OCI-LY3 (cell line): ENCODE measurements around the gene CCDC178.

Experiments used
- H2AFZ ChIP-seq: fragments of 200-600, 300-600 bp; shearing (Covaris generic); 2 replicates; pipeline ENCODE4 v1.6.0; 2014; ENCODE audit warnings: antibody characterized with exemption, low read depth, low read length
- H3K27ac ChIP-seq: fragments of 200-600, 300-600 bp; sonication (generic); 2 replicates; pipeline ENCODE4 v1.5.1; 2014; ENCODE audit warnings: mild to moderate bottlenecking, low read length, moderate library complexity, mixed read lengths
- H3K27me3 ChIP-seq: fragments of 200-600, 300-600 bp; sonication (generic); 2 replicates; pipeline ENCODE4 v1.6.1; 2014; ENCODE audit warnings: low read depth, low read length, mixed read lengths
- H3K36me3 ChIP-seq: fragments of 200-600, 300-600 bp; sonication (generic); replicated peaks from 2 replicates; pipeline ENCODE3; 2014; ENCODE audit warnings: low read depth, low read length, mixed read lengths
- H3K4me1 ChIP-seq: fragments of 300-600, 200-600 bp; sonication (generic); 2 replicates; pipeline ENCODE4 v1.6.1; 2014; ENCODE audit warnings: low read length, mixed read lengths
- H3K4me2 ChIP-seq: fragments of 200-600, 300-600 bp; sonication (generic); 2 replicates; pipeline ENCODE4 v1.6.1; 2014; ENCODE audit warnings: low read length, mixed read lengths
- H3K4me3 ChIP-seq: fragments of 300-600, 200-600 bp; sonication (generic); 2 replicates; pipeline ENCODE4 v1.5.1; 2014; ENCODE audit warnings: antibody characterized with exemption, mild to moderate bottlenecking, low read length, moderate library complexity
- H3K79me2 ChIP-seq: fragments of 300-600, 200-600 bp; shearing (Covaris generic); 2 replicates; pipeline ENCODE4 v1.6.1; 2014; ENCODE audit warnings: mild to moderate bottlenecking, low read length, mixed read lengths
- H3K9ac ChIP-seq: fragments of 300-600, 200-600 bp; shearing (Covaris generic); 2 replicates; pipeline ENCODE4 v1.6.0; 2014; ENCODE audit warnings: mild to moderate bottlenecking, low read length, moderate library complexity
- H3K9me3 ChIP-seq: fragments of 200-600, 300-600 bp; shearing (Covaris generic); 2 replicates; pipeline ENCODE4 v1.6.1; 2014; ENCODE audit warnings: low read length, mixed read lengths; ENCODE audit not compliant: insufficient read depth
- H4K20me1 ChIP-seq: fragments of 200-600, 300-600 bp; sonication (generic); 2 replicates; pipeline ENCODE4 v1.6.1; 2016; ENCODE audit warnings: low read length, mixed read lengths; ENCODE audit not compliant: insufficient read depth
- CTCF ChIP-seq: fragments of 200-600, 300-600 bp; sonication (generic); IDR thresholded peaks from 2 replicates; pipeline ENCODE4 v1.5.1; 2014; ENCODE audit warnings: antibody characterized with exemption, low read length, low read depth
- EZH2phosphoT487 ChIP-seq: fragments of 200-600 bp; shearing (Covaris generic); IDR thresholded peaks from 2 replicates; pipeline ENCODE4 v1.6.1; 2018; ENCODE audit warnings: antibody characterized with exemption, mixed run types, low read depth

Gene CCDC178

GRCh38 chr18:33469699-33470098, 29.2 kb upstream of the CCDC178 start:
- TF ChIP-seq CTCF (no peak), EZH2phosphoT487 (no peak)

GRCh38 chr18:33467531-33467930, 27.0 kb upstream of the CCDC178 start:
- Histone ChIP-seq H3K9me3 (no peaks in the 10 kb centered on the region), H3K79me2 (no peaks in the 10 kb centered on the region), H3K4me2 (no peak overlapping the region), H3K27ac (no peak overlapping the region), H2AFZ (no peak overlapping the region), H3K9ac (no peak overlapping the region), H3K4me1 (no peaks in the 10 kb centered on the region), H3K4me3 (no peak overlapping the region), H3K36me3 (no peaks in the 10 kb centered on the region), H3K27me3 (no peaks in the 10 kb centered on the region), H4K20me1 (no peaks in the 10 kb centered on the region)
- TF ChIP-seq CTCF (no peak), EZH2phosphoT487 (no peak)

More at GRCh38 chr18:33469699-33470098, 29.2 kb upstream of the CCDC178 start:
- no peak overlapping the region for H3K27ac ChIP-seq
- no peak overlapping the region for H3K4me3 ChIP-seq
- no peak overlapping the region for H3K4me2 ChIP-seq
- H2AFZ ChIP-seq, result no peak overlapping the region
- no peaks in the 10 kb centered on the region for H3K27me3 ChIP-seq
- no peaks in the 10 kb centered on the region for H3K9me3 ChIP-seq
- H3K9ac ChIP-seq, result no peak overlapping the region
- H3K79me2 ChIP-seq, result no peaks in the 10 kb centered on the region
- H3K36me3 ChIP-seq, result no peaks in the 10 kb centered on the region
- no peaks in the 10 kb centered on the region for H4K20me1 ChIP-seq
- no peaks in the 10 kb centered on the region for H3K4me1 ChIP-seq

- no peak overlapping the region for H3K4me2 ChIP-seq
- no peak overlapping the region for H2AFZ ChIP-seq
- H3K4me3 ChIP-seq, result no peak overlapping the region
- no peaks in the 10 kb centered on the region for H3K9me3 ChIP-seq
- H3K79me2 ChIP-seq, result no peaks in the 10 kb centered on the region
- no peaks in the 10 kb centered on the region for H3K4me1 ChIP-seq
- H4K20me1 ChIP-seq, result no peaks in the 10 kb centered on the region
- H3K9ac ChIP-seq, result no peak overlapping the region
- H3K36me3 ChIP-seq, result no peaks in the 10 kb centered on the region
- no peaks in the 10 kb centered on the region for H3K27me3 ChIP-seq
- H3K27ac ChIP-seq, result no peak overlapping the region
- no peak for TF ChIP-seq EZH2phosphoT487
- TF ChIP-seq CTCF, result no peak
Observed at GRCh38 chr18:33466822-33467221, 26.3 kb upstream of the CCDC178 start.

GRCh38 chr18:33460681-33461080, 20.2 kb upstream of the CCDC178 start:
- Histone ChIP-seq H2AFZ (no peak overlapping the region), H4K20me1 (no peaks in the 10 kb centered on the region), H3K9me3 (no peaks in the 10 kb centered on the region), H3K4me1 (no peaks in the 10 kb centered on the region), H3K4me2 (no peak overlapping the region), H3K4me3 (no peak overlapping the region), H3K27me3 (no peaks in the 10 kb centered on the region), H3K36me3 (no peaks in the 10 kb centered on the region), H3K9ac (no peak overlapping the region), H3K79me2 (no peaks in the 10 kb centered on the region), H3K27ac (no peak overlapping the region)
- no peak for TF ChIP-seq EZH2phosphoT487
- TF ChIP-seq CTCF, result no peak
